Raji (cell line): ENCODE data around the gene WDR64.

ENCODE experiments used
- POLR2A ChIP-seq: IDR thresholded peaks from 2 replicates; pipeline ENCODE4 v1.6.1; 2011; ENCODE audit warnings: low read depth, low read length, control low read depth; ENCODE audit not compliant: insufficient read depth

WDR64 gene

DNA sequence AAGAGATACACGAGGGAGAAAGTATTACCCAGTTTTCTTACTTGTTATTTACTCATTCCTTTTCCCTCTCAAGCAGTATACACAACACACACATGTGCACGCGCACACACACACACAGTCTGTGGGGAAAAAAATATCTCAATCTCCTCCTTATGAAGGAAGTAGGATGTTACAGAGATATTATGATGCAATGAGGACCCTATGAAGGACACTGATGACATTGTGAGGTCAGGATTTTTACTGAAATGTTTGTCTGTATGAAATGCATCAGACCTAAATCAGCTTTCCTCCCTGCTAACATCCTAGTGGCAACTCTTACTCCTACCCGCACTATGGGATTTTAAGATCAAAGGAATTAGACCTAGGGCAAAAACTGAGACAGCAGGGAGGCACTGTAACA lies at the start of gene WDR64:
TSS of gene WDR64 (plus strand) at position 270 of the 400 bp plus-strand sequence. CDS start 204 bp downstream, outside the sequence.
- TF ChIP-seq POLR2A, result no peak

DNA sequence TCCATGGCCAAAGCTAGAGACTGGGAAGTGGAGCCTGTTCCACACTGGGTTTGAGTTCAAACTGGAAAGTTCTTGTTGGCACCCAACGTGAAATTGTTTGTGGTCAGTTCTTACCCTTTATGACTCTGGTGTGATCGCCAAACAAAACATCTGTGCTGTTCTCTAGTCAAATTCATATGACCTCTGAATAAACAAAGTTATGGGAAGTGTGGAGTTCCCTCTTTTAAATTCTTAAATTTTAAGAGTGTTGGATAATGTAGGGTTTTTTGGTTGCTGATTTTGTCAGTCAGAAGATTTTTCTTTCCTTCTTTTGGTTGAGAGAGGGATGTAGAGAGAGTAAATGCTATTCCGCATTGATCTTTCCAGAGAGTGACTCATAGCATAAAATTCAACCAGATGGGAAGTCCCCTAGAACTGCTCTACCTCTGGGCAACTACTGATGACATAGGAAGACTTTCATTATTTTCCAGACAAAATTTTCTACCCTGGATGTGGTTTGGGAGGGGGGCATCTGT lies 48.3 kb upstream of the WDR64 start:
- no peak for TF ChIP-seq POLR2A

DNA sequence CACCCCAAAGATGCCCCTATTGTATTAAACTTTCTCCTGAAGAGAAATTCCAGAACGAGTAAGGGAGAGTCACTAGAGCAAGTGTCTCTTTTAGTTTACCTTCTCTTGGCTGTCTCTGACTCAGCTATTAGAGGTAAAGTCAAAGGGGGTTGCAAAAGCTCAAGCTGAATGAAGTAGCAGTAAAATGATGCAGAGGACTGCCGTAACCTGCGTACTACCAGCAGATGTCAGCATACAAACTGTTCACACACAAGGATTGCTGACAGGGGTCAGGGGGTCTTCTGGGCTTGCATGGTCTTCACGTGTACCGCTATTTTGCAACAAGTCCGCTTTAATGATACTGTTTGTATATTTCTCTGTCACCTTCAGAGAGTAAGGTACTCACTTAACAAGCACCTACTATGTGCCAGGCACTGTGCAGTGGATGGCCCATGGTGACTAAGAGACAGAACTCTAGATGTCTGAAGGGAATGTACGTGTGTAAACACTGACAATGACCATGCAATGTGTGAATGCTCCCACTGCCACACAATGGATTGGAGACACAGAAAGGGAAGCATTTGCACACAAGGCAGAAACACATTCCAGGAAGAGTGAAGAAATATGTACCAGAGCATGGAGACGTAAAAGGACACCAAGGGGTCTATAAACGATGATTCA lies 46.8 kb upstream of the WDR64 start:
- TF ChIP-seq POLR2A, result no peak

DNA sequence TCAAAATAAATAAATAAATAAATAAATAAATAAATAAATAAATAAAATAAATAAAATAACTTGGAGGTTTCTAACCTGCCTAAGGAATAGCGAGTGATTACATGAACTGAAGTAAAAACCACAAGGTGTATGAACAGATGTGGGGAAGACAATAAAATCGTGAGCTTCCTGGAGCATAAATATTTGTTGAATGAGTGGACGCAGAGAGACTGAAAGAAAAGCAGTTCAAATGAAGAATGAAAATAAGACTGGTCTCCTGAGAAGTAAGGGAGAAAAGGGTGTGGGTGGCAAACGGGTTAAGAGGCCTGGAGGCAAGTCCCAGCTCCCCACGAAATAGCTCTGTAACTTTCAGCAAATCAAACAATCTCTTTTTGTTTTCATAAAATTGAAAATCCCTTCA lies 45.5 kb upstream of the WDR64 start:
- no peak for TF ChIP-seq POLR2A

DNA sequence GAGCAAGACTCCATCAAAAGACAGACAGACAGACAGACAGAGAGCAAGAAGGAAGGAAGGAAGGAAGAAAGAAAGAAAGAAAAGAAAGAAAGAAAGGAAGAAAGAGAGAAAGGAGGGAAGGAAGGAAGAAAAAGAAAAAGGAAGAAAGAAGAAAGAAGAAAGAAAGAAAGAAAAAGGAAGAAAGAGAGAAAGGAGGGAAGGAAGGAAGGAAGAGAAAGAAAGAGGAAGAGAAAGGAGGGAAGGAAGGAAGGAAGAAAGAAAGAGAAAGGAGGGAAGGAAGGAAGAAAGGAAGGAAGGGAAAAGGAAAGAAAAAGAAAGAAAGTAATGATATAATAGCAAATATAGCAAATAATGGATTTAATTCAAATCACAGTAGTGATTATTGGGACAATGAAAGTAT lies 44.6 kb upstream of the WDR64 start:
- TF ChIP-seq POLR2A, result no peak

DNA sequence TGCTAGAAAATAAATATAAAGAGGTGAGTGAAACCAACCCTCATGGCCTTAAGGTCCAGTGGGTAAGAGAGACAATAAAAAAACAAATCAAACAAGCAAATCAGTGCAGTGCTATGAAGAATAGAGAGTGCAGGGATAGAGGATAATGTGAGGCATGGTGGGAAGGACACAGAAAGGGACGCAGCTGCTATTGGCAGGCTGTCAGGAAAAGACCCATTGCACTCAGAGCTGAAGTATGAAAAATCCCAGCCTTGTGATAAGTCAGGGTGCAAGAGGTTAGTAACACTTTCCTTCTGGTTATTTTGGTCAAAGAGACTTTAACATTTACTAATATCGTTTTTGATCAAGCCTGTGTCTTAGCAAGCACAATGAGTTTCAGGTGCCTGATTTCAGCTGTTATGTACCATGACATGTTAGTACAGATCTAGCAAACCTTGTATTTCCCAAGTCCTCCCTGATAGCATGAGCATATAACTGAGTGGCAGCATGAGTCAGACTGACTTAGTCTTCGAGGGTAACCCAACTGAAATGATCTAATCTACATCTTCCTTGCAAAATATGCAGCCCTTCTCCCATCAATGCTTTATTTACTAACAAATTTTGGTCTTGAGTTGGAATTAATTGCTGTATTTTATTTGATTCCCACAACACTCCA lies 43.6 kb upstream of the WDR64 start:
- no peak for TF ChIP-seq POLR2A

DNA sequence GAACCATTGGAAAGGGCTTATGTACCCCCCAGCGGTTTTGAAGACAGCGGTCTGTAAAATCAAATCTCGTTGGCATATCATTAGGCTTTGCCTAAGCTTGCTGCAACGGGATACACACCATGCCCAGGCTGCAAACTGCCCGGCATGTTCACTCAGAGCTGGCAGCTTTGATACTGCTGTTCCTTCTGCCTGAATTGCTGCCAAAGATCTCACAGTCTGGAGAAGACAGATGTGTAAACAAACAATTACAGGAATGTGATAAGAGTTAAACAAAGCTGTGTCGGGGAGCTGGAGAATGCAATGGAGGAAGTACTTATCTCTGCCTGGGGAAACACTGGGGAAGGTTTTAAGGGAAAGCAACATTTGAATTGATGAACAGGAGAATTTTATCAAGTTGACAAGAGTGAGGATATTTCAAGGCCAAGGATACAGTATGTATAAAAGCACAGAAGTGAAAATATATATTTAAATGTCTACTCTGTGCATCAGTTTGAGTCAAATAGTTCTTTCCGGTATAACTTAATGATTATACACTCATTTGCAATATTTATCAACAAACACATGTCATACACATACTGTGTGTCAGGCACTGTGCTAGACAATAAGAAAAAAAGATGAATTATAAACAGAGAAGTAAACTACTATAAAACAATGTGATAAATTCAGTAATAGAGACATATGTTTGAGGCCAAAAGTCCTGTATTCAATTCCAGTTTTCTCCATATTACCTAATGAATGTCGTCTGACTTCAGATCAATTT lies 41.8 kb upstream of the WDR64 start:
- no peak for TF ChIP-seq POLR2A

DNA sequence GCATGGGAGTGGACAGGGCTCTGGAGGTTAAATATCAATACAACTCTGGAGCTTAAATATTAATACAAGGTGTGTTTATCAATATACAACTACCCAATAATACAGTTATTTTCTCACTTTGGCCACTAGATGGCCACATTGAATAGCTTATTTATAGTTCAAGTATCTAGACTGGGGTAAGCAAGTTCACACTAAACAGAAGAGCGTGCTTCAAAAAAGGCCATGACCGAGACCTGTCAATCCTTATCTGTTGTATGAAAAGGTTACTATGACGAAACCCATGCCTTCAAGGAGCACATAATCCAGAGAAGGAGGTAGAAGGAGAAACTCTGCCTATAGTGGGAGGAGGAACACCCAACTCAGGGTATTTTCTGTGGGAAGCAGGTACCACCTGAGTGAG lies 41.0 kb upstream of the WDR64 start:
- TF ChIP-seq POLR2A, result no peak

DNA sequence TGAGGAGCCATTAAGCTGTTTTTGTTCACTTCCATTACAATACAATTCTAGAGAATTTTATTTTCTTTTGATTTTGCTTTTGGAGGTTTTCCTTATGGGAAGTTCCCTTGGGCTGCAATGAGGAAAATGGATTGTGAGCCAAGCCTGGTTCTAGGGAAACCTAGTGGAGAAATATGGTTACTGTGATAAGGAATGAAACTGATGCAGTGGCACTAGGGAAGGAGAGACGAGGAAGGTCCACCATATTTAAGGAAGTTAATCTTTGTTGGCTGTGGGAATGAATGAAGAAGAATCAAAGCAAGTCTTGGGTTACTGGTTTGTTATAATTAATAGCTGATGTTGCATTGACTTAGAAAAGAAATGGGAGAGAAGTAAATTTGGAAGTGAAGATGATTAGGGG lies 40.3 kb upstream of the WDR64 start:
- TF ChIP-seq POLR2A, result no peak

DNA sequence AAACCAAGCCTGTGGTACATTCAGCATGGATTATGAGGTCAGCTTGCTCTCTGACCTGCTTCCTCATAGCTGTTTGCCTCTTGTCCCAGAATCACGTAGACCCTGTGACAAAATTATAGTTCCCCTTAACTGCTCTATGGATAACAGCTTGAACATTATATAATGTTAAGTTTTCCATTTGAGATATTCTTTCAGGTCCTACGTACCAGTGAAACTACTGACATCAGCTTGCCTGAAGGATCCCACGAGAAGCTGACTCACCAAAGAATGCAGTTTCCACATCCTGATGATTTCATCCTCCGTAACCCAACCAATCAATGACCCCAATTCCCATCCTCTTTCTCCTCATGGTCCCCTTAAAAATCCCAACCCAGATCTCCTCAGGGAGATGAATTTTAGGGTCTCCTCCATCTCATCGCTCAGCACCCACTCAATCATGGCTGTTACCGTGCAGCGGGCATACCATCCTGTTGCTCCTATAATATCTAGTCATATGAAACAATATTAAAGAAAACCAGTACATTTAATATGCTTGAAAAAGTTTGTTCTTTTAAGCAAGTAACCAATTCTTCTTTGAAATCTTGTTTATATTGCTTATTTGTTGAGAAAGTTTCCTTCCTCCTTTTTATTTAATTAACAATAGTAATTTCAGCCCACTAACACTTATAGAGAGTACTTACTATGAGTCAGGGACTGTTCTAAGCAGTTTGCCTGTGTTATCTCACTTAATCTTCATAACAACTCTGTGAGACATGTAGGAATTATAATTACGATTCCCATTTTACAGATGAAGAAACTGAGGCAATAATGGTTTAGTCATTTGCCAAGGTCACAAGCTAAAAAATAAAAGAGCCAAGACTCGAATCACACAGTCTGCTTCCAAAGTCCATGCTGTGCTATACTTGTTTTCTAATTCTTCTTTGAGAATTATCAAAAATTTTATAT lies 39.3 kb upstream of the WDR64 start:
- no peak for TF ChIP-seq POLR2A

DNA sequence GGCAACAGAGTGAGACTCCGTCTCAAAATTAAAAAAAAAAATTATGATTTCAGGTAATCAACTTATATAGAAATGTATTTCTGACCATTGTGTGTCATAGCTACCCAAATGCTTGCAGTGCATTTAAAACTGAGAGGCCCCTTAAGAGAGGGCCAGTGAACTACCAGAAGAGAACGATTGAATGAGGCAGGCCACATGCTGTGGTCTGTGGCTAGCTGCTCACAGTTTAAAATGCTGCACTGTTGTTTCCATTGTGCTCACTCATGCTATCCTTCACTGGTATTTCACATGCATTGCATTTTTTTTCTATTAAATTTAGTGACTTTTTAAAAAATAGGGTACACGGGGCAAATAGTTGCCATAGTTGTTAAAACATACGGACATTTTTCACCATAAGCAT lies 37.9 kb upstream of the WDR64 start:
- no peak for TF ChIP-seq POLR2A

DNA sequence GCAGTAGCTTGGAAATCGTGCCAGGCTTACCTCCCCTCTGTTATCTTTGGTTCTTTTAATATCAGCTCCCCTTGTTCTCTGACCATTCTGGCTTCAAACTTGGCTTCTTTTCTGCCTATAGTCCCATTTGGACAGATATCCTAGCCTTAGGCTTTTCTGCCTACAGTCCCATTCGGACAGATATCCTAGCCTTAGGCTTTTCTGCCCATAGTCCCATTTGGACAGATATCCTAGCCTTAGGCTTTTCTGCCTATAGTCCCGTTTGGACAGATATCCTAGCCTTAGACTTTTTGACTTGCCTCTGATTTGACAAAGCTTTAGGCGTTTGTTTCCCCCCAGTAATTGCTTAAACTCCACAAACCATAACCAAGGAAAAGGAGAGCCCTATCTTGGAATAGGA lies 37.5 kb upstream of the WDR64 start:
- no peak for TF ChIP-seq POLR2A

DNA sequence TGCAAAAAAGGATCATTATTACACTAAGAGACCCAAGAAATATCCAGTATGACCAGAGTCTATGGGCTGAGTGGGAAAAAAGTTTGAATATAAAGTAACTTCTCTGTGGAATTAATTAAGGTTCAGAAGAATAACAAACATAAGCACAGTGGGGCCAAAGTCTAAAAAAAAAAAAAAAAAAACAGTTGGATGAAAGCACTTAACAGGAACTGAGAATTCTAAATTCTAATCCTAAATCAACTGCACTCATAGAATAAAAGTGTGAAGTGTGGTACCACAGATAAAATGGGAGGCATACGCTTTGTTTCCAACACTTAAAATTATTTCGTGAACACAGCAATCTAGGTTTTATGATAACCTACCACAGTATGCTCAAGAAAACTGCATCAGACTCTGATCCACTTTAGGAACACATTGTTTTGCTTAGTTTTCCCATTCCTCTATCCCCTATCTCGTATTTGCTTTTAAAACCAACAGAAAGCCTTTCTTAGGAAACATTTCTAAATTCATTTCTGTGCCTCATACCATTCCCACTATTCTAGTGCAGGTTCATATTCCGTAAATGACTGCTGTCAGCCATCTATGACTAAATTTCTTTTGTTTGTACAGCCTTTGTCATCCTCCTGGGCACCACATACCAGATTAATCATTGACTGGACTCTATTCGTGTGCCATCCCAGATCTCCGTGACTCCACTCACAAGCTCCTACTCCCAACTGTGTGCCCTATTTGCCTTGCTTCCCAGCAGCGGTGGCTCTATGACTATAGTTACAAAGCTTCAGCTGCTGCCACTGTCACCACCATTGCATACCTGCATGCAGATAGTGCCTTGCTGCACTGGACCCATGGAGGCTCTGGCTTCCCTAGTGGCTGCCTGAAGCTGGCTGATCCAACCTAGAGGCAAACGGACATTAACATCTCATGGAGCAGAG lies 36.8 kb upstream of the WDR64 start:
- no peak for TF ChIP-seq POLR2A

DNA sequence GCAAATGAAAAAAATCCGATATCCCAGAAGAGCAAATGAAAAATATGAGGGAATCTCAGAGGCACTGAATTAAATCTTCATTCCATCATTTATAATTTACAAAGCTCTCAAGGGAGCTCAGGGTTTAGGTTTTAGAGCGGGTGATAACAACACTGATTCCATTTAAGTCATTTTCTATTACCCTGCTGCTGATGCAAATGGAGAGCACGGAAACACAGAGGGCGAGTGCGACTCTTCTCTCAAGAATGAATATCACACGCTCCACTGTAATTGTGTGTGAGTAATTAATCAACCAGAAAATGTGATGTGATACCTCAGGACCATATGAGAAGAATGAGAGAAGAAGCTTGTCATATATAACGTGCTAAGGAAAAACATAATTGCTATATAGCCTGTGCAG lies 34.7 kb upstream of the WDR64 start:
- TF ChIP-seq POLR2A, result no peak
